GM12801 (cell line): Measurements from ENCODE around the gene EBF4.

ENCODE experiments used
- CTCF ChIP-seq: IDR thresholded peaks from one replicate; pipeline ENCODE4 v1.5.1; 2011; ENCODE audit warnings: control low read depth; ENCODE audit not compliant: insufficient read length; ENCODE audit errors: extremely low read depth

The EBF4 gene

GRCh38 chr20:2699775-2700413 lies 7.3 kb downstream of the EBF4 start:
- TF ChIP-seq CTCF = no peak

- TF ChIP-seq CTCF = no peak
Measured at GRCh38 chr20:2700913-2701620, 8.5 kb downstream of the EBF4 start.

GRCh38 chr20:2701671-2702081 lies 9.1 kb downstream of the EBF4 start:
- TF ChIP-seq CTCF = no peak

GRCh38 chr20:2703716-2704475 lies 11.3 kb downstream of the EBF4 start:
- TF ChIP-seq CTCF = no peak

- no peak for TF ChIP-seq CTCF
Measured at GRCh38 chr20:2705931-2706645, 13.5 kb downstream of the EBF4 start.

- no peak for TF ChIP-seq CTCF
Measured at GRCh38 chr20:2706688-2707352, 14.2 kb downstream of the EBF4 start.
